HG03095 (cell line): ENCODE data around the gene PTPRM.

Experiments used
- ATAC-seq: cut with Tn5 transposase; IDR thresholded peaks from one replicate; pipeline ENCODE4 v1.9.1; 2021; ENCODE audit warnings: moderate library complexity; ENCODE audit not compliant: unreplicated experiment

Gene PTPRM

GRCh38 chr18:8367217-8367988 lies 800.3 kb downstream of the PTPRM start:
- no peak for ATAC-seq

GRCh38 chr18:8368512-8369217 lies 801.5 kb downstream of the PTPRM start:
- ATAC-seq: no peak

GRCh38 chr18:8373486-8373885 lies 806.4 kb downstream of the PTPRM start:
- ATAC-seq: no peak

- no peak for ATAC-seq
Measured at GRCh38 chr18:8374676-8375075, 807.6 kb downstream of the PTPRM start.

GRCh38 chr18:8375249-8375648 lies 808.1 kb downstream of the PTPRM start:
- no peak for ATAC-seq

- ATAC-seq: no peak
Measured at GRCh38 chr18:8376113-8376512, 809.0 kb downstream of the PTPRM start.

- no peak for ATAC-seq
Measured at GRCh38 chr18:8379187-8379941, 812.2 kb downstream of the PTPRM start.

- no peak for ATAC-seq
Measured at GRCh38 chr18:8380006-8380405, 812.9 kb downstream of the PTPRM start.

GRCh38 chr18:8380926-8381325 lies 813.8 kb downstream of the PTPRM start:
- ATAC-seq: no peak

GRCh38 chr18:8381821-8382459 lies 814.8 kb downstream of the PTPRM start:
- no peak for ATAC-seq

- ATAC-seq: no peak
Measured at GRCh38 chr18:8385400-8385799, 818.3 kb downstream of the PTPRM start.

- no peak for ATAC-seq
Measured at GRCh38 chr18:8386669-8387380, 819.7 kb downstream of the PTPRM start.

GRCh38 chr18:8389391-8390340 lies 822.5 kb downstream of the PTPRM start:
- no peak for ATAC-seq

GRCh38 chr18:8391068-8391467 lies 824.0 kb downstream of the PTPRM start:
- no peak for ATAC-seq

GRCh38 chr18:8396254-8396653 lies 829.1 kb downstream of the PTPRM start:
- no peak for ATAC-seq

GRCh38 chr18:8397034-8397433 lies 829.9 kb downstream of the PTPRM start:
- no peak for ATAC-seq

GRCh38 chr18:8399138-8399537 lies 832.0 kb downstream of the PTPRM start:
- no peak for ATAC-seq

- ATAC-seq: no peak
Measured at GRCh38 chr18:8400193-8400752, 833.2 kb downstream of the PTPRM start.

- no peak for ATAC-seq
Measured at GRCh38 chr18:8400825-8401224, 833.7 kb downstream of the PTPRM start.
